Liver (tissue), 3 donors: ENCODE measurements around the gene CCDC178.

Source experiments
- EGR1 ChIP-seq, 2 donors: IDR thresholded peaks; 2 replicates each; pipeline ENCODE4 v1.6.1; 2016 to 2018; ENCODE audit warnings: antibody characterized with exemption in 2 of 2, low read depth in 2 of 2
- FOXA1 ChIP-seq: IDR thresholded peaks from 2 replicates; pipeline ENCODE4 v1.6.1; 2016; ENCODE audit warnings: antibody characterized with exemption
- GABPA ChIP-seq, 2 donors: IDR thresholded peaks in 1 of 2; conservative IDR thresholded peaks in 1 of 2; 2 replicates each; pipeline ENCODE4 v1.6.1; 2016; ENCODE audit warnings: antibody characterized with exemption in 2 of 2, mild to moderate bottlenecking in 1 of 2, moderate library complexity in 1 of 2
- HNF4A ChIP-seq, 2 donors: conservative IDR thresholded peaks; 2 replicates each; pipeline ENCODE4 v1.6.1; 2016; ENCODE audit warnings: antibody characterized with exemption in 2 of 2, mild to moderate bottlenecking in 2 of 2
- HNF4G ChIP-seq: IDR thresholded peaks from 2 replicates; pipeline ENCODE4 v1.6.1; 2016; ENCODE audit warnings: antibody characterized with exemption
- JUND ChIP-seq, 2 donors: IDR thresholded peaks; 2 replicates each; pipeline ENCODE4 v1.6.1; 2016; ENCODE audit warnings: antibody characterized with exemption in 2 of 2
- REST ChIP-seq: IDR thresholded peaks from 2 replicates; pipeline ENCODE4 v1.6.1; 2016; ENCODE audit warnings: antibody characterized with exemption, mild to moderate bottlenecking
- RXRA ChIP-seq, 2 donors: IDR thresholded peaks; 2 replicates each; pipeline ENCODE4 v1.6.1; 2017 to 2018; ENCODE audit warnings: antibody characterized with exemption in 2 of 2, mild to moderate bottlenecking in 1 of 2
- SP1 ChIP-seq: IDR thresholded peaks from 2 replicates; pipeline ENCODE4 v1.6.1; 2018; ENCODE audit warnings: antibody characterized with exemption, mild to moderate bottlenecking
- TAF1 ChIP-seq: conservative IDR thresholded peaks from 2 replicates; pipeline ENCODE4 v1.6.1; 2016; ENCODE audit warnings: antibody characterized with exemption, mild to moderate bottlenecking
- YY1 ChIP-seq: IDR thresholded peaks from 2 replicates; pipeline ENCODE4 v1.6.1; 2016; ENCODE audit warnings: antibody characterized with exemption, mild to moderate bottlenecking
- TF ChIP-seq, protein P1 (sequence below): fragments of 150-350 bp; IDR thresholded peaks from 2 replicates; pipeline ENCODE4 v1.5.1; 2017; ENCODE audit warnings: improper control_type of control experiment, low read depth, low read length; ENCODE audit not compliant: missing input control
- TF ChIP-seq, protein P2 (sequence below): IDR thresholded peaks from 2 replicates; pipeline ENCODE4 v1.6.1; 2016; ENCODE audit warnings: antibody characterized with exemption
- TF ChIP-seq, protein P3 (sequence below): IDR thresholded peaks from 2 replicates; pipeline ENCODE4 v1.6.1; 2016; ENCODE audit warnings: antibody characterized with exemption
- donor health status: healthy.
- donor health status: healthy.

DNA sequence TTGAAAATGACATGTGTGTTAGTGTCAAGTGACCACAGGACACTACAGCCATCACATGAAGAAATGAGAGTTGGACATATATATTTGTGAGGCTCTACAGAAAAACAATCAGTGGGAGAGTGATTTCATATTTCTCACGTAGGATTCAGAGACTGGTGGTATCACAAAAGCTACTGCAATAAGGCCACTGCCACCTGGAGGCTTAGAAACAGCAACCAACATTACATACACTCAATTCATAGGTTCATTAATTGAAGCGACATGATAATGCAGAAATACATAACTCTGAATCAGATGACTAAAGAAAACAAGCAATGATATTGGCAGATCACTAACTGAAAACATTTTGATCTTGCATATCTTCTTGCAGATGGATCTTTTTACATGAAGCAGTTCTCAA is 419.6 kb downstream of the CCDC178 start:
- TF ChIP-seq, protein P1, sequence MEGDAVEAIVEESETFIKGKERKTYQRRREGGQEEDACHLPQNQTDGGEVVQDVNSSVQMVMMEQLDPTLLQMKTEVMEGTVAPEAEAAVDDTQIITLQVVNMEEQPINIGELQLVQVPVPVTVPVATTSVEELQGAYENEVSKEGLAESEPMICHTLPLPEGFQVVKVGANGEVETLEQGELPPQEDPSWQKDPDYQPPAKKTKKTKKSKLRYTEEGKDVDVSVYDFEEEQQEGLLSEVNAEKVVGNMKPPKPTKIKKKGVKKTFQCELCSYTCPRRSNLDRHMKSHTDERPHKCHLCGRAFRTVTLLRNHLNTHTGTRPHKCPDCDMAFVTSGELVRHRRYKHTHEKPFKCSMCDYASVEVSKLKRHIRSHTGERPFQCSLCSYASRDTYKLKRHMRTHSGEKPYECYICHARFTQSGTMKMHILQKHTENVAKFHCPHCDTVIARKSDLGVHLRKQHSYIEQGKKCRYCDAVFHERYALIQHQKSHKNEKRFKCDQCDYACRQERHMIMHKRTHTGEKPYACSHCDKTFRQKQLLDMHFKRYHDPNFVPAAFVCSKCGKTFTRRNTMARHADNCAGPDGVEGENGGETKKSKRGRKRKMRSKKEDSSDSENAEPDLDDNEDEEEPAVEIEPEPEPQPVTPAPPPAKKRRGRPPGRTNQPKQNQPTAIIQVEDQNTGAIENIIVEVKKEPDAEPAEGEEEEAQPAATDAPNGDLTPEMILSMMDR: no peak
- TF ChIP-seq FOXA1 (no peak), HNF4G (no peak), REST (no peak), SP1 (no peak), TAF1 (no peak), RXRA (IDR thresholded peaks at IDR 0.05) (no peak), EGR1 (IDR thresholded peaks at IDR 0.05; ENCODE audit: low read depth in 2 of 2) (no peak), HNF4A (conservative IDR thresholded peaks at IDR 0.05) (no peak), YY1 (no peak), GABPA (IDR thresholded peaks at IDR 0.05 in 1 of 2, conservative IDR thresholded peaks at IDR 0.05 in 1 of 2) (no peak), JUND (IDR thresholded peaks at IDR 0.05) (no peak)
- TF ChIP-seq, protein P2, sequence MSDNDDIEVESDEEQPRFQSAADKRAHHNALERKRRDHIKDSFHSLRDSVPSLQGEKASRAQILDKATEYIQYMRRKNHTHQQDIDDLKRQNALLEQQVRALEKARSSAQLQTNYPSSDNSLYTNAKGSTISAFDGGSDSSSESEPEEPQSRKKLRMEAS: no peak
- TF ChIP-seq, protein P3, sequence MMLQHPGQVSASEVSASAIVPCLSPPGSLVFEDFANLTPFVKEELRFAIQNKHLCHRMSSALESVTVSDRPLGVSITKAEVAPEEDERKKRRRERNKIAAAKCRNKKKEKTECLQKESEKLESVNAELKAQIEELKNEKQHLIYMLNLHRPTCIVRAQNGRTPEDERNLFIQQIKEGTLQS: no peak
